Heart right ventricle (tissue), 16 donors: ENCODE results near the gene RCAN3. TPM values are rescaled to one million over a fixed set of nuclear protein-coding genes. Genes with fewer than 3 reads are reported as not detected.

Experiments used
- ATAC-seq, 8 donors: fragments of 200-7000 bp; cut with Tn5 transposase; one replicate each; pipeline ENCODE4 v1.9.1; 2020; ENCODE audit warnings: mild to moderate bottlenecking in 8 of 8, moderate library complexity in 8 of 8, moderate number of reproducible peaks in 1 of 8
- DNase-seq, 2 donors: peaks; one replicate each; pipeline ENCODE4 v3.0.0-alpha.2; 2020
- H3K27ac ChIP-seq, 10 donors: fragments of 200-600 bp; sonication (generic) in 2 of 10; one replicate each; pipeline versions ENCODE4 v1.5.0 to v1.8.0; 2020 to 2022; ENCODE audit warnings: mild to moderate bottlenecking in 3 of 10
- H3K27me3 ChIP-seq, 7 donors: fragments of 200-600 bp; one replicate each; pipeline ENCODE4 v1.8.0; 2021 to 2022; ENCODE audit warnings: mild to moderate bottlenecking in 2 of 7
- H3K36me3 ChIP-seq, 9 donors: fragments of 200-600 bp; sonication (generic) in 1 of 9; one replicate each; pipeline versions ENCODE4 v1.5.0 to v1.8.0; 2020 to 2022; ENCODE audit warnings: mild to moderate bottlenecking in 2 of 9
- H3K4me1 ChIP-seq, 9 donors: fragments of 200-600 bp; sonication (generic) in 1 of 9; one replicate each; pipeline versions ENCODE4 v1.5.0 to v1.8.0; 2020 to 2022; ENCODE audit warnings: mild to moderate bottlenecking in 4 of 9
- H3K4me3 ChIP-seq, 10 donors: fragments of 200-600 bp; sonication (generic) in 2 of 10; one replicate each; pipeline versions ENCODE4 v1.5.0 to v1.8.0; 2020 to 2022; ENCODE audit warnings: mild to moderate bottlenecking in 7 of 10, moderate library complexity in 2 of 10
- H3K9me3 ChIP-seq, 11 donors: fragments of 200-600 bp in 10 of 11; sonication (generic) in 2 of 11; one replicate each; pipeline versions ENCODE4 v1.5.0 to v1.8.0; 2013 to 2022; ENCODE audit warnings: mild to moderate bottlenecking in 2 of 11, control low read depth in 1 of 11, moderate library complexity in 1 of 11
- whole genome bisulfite sequencing, 2 donors: extraction: QIAGEN DNeasy Blood & Tissue Kit; methylation state at CpG; one replicate each; pipeline ENCODE4 v1.1.7; 2013; ENCODE audit warnings: inconsistent platforms in 1 of 2; 5-methylcytosine and 5-hydroxymethylcytosine counted together
- intact Hi-C, 10 donors: fragments of 100-400 bp; cut with DNase I; formaldehyde crosslinking; loops; one replicate each; pipeline versions ENCODE4 v1.11.1 to v1.14.2; 2022
- polyA plus RNA-seq, 2 donors: library from polyadenylated mRNA; stranded (reverse); fragments of 200-250 nt; gene quantifications; one replicate each; pipeline ENCODE4 v1.2.3, GENCODE V29; 2013
- total RNA-seq, 10 donors: library from RNA; stranded (reverse); fragmentation: NEBNext Ultra II Directional in 3 of 10; extraction: Animal tissue kit (Norgen Biotek cat#: 25700) in 3 of 10; gene quantifications; one replicate each; pipeline versions ENCODE4 v1.2.1 to v1.2.4, GENCODE V29; 2021 to 2023
- TF ChIP-seq, protein P1 (sequence below), 9 donors: fragments of 200-600 bp; sonication (generic) in 2 of 9; IDR thresholded peaks; one replicate each; pipeline versions ENCODE4 v1.5.0 to v1.8.0; 2021 to 2022; ENCODE audit warnings: antibody characterized with exemption in 9 of 9, mild to moderate bottlenecking in 5 of 9, moderate library complexity in 1 of 9
- donor health status: Arrhythmogenic right ventricular cardiomyopathy.
- donor health status: ischemic (EF 13 %, LVEDD 7.1; RV severe dilation, severe dysfunction).
- donor health status: healthy with polysubstance abuse.
- donor health status: DM: no; HTN: yes; CAD: no.
- donor health status: DM: no; HTN: no; CAD: no.
- donor health status: ischemic (EF 25% LVEDD 6.9; RV normal size, moderate dysfunction).
- donor health status: ischemic (EF 25% LVEDD 5.7; RV mildly dilated, moderate dysfunction).
- donor health status: healthy.
- donor health status: DM: yes; HTN: yes; CAD: no.
- donor health status: Ischemic cardiomyopathy.
- donor health status: ischemic (EF 35%, LVEDD 5.7; RV mildly dilated, moderate dysfunction).
- donor health status: nonischemic (EF 11% LVEDD 7.7; RV severe dilation, severe dysfunction).
- donor health status: DM: yes; HTN: yes; CAD: no.
- donor health status: PGD.
- donor health status: ischemic (EF 29% LVEDD 5.4; RV normal size, mild dysfunction).
- donor health status: nonischemic (EF 23%, LVEDD 6.1; RV moderate dilation, normal function).

Gene RCAN3
- total and polyA plus RNA-seq, 12 donors, result 2.3 to 7.9 (median 5.5) TPM

DNA sequence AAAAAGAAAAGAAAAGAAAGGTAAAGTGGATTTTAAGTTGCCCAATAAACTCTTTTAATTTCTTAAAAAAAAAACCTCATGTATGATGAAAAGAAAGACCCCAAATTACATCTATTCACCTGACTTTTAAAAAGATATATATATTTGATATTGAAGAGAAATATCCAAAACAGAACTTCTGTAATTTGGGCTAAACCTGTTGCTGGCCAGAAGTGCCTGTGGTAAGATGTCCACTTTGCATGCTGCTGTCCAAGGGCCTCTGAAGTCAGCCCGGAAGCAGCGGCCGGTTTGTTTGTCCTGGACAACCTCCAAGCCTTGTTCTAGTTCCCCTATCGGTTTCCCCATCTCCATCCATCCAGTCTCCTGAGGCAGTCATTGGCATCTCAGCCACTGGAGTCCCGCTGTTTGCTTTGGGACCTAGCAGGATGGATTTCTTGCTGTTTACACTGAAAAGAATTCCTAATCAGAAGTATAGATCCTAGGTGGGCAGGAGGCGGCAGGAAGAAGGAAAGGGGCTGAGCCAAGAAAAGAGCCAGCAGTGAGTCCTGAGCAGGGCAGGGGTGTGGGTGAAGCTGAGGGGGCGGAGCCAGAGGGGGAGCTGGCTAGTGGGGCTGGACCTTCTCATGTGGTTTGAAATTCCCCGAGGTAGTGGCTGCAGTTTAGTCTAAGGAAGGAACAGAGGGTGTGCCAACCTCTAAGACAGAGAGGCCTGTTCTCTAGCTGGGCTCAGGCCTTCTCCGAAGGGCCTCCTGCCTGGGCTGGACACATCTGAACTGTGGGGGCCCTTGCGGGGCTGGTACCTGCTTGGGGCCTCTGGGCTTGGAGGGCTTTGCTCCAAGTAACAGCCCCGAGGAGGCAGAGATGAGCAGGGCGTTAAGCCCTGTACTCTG, 56.5 kb downstream of the RCAN3 start:
- Histone ChIP-seq H3K27ac (no peak overlapping the region), H3K27me3 (peaks cover 0 to 48% (median 33%) of the 10 kb centered on the region in 7 donors), H3K4me3 (no peak overlapping the region), H3K36me3 (no peaks in the 10 kb centered on the region), H3K9me3 (no peaks in the 10 kb centered on the region), H3K4me1 (peaks cover 0 to 17% (median 6%) of the 10 kb centered on the region in 9 donors)
- peak in 5 of 8 donors; percentile 49 to 69 (median 55) for ATAC-seq
- peak; percentile 29 to 55 for DNase-seq
- TF ChIP-seq, protein P1, sequence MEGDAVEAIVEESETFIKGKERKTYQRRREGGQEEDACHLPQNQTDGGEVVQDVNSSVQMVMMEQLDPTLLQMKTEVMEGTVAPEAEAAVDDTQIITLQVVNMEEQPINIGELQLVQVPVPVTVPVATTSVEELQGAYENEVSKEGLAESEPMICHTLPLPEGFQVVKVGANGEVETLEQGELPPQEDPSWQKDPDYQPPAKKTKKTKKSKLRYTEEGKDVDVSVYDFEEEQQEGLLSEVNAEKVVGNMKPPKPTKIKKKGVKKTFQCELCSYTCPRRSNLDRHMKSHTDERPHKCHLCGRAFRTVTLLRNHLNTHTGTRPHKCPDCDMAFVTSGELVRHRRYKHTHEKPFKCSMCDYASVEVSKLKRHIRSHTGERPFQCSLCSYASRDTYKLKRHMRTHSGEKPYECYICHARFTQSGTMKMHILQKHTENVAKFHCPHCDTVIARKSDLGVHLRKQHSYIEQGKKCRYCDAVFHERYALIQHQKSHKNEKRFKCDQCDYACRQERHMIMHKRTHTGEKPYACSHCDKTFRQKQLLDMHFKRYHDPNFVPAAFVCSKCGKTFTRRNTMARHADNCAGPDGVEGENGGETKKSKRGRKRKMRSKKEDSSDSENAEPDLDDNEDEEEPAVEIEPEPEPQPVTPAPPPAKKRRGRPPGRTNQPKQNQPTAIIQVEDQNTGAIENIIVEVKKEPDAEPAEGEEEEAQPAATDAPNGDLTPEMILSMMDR (IDR thresholded peaks at IDR 0.05), result no peak
- WGBS, 2 donors, result 51 to 66% methylated on average over 12 of the region's 12 CpGs
- intact Hi-C loops, result loop anchor here in 1 of 10 donors (10.0 kb wide), 1 partner anchor 66 kb away; no protein-coding TSS in a partner anchor

DNA sequence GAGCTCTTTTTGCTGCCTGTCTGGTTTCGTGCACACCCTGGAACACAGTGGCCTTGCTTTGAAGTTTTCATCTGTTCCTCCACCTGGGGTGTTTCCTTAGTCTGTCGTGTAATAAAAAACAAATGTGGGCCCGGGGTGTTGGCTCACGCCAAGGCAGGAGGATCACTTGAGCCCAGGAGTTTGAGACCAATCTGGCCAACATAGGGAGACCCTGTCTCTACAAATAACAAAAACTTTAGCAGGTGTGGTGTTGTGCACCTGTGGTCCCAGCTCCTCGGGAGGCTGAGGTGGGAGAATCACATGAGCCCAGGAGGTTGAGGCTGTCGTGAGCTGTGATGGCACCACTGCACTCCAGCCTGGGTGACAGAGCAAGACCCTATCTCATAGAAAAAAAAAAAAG, 57.7 kb downstream of the RCAN3 start:
- peaks cover 0 to 38% (median 21%) of the 10 kb centered on the region in 7 donors for H3K27me3 ChIP-seq
- ATAC-seq, result no peak
- intact Hi-C loops, result no loop called here
- H3K4me1 ChIP-seq, result peaks cover 0 to 16% (median 6%) of the 10 kb centered on the region in 9 donors
- H3K9me3 ChIP-seq, result no peaks in the 10 kb centered on the region
- H3K36me3 ChIP-seq, result no peaks in the 10 kb centered on the region
- TF ChIP-seq, protein P1 (IDR thresholded peaks at IDR 0.05), result no peak
- no peak for DNase-seq
- H3K4me3 ChIP-seq, result no peak overlapping the region
- WGBS, 2 donors, result 96% methylated on average over 6 of the region's 6 CpGs
- no peak overlapping the region for H3K27ac ChIP-seq

DNA sequence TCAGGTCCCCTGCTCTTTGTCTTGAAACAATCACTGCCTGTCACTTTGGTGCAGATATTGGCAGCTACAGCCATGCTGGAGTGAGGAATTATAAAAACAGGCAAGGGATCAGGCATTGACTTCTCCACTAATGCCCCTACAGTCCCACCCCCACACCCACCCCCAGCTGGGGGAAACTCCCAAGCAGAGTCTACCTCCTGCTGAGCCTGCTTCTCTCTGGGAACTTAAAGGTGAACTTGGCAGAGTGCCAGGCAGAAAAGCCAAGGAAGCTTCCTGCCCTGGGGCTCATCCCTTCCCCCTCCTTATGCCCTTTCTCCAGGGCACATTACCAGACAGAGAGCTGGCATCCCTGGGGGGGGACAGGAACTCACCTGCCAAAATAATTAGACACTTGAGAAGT, 60.0 kb downstream of the RCAN3 start:
- ATAC-seq, result no peak

DNA sequence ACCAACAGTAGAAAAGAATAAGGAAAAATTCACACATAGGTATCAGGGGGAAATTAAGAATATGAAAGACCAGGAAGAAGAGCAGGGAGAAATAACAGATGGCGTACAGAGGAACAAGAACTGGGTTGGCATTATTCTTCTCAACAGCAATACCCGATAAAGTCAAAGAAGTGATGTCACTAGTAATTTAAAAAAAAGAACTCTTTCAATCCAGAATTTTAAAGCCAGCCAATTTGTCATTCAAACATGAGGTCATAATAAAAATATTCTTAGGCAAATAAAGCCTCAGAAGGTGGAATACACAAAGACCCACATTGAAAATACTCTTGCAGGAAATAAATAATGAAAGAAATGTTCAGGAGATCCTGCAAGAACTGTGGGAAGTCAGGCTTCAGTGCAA, 62.1 kb downstream of the RCAN3 start:
- H3K4me3 ChIP-seq, result no peak overlapping the region
- peaks cover 0 to 6% (median 0%) of the 10 kb centered on the region in 9 donors for H3K4me1 ChIP-seq
- WGBS, 2 donors, result 54 to 80% methylated on average over 2 of the region's 2 CpGs
- no peaks in the 10 kb centered on the region for H3K9me3 ChIP-seq
- intact Hi-C loops, result no loop called here
- no peak overlapping the region for H3K27ac ChIP-seq
- peaks cover 0 to 8% (median 0%) of the 10 kb centered on the region in 7 donors for H3K27me3 ChIP-seq
- ATAC-seq (no peak), DNase-seq (no peak)
- TF ChIP-seq, protein P1 (IDR thresholded peaks at IDR 0.05), result no peak
- no peaks in the 10 kb centered on the region for H3K36me3 ChIP-seq

More for the DNA sequence above, 60.0 kb downstream of the RCAN3 start:
- no peak overlapping the region for H3K27ac ChIP-seq
- intact Hi-C loops, result no loop called here
- H3K4me3 ChIP-seq, result no peak overlapping the region
- H3K36me3 ChIP-seq, result no peaks in the 10 kb centered on the region
- TF ChIP-seq, protein P1 (IDR thresholded peaks at IDR 0.05), result no peak
- H3K9me3 ChIP-seq, result no peaks in the 10 kb centered on the region
- H3K27me3 ChIP-seq, result peaks cover 0 to 15% (median under 1%) of the 10 kb centered on the region in 7 donors
- DNase-seq, result no peak
- peaks cover 0 to 13% (median 0%) of the 10 kb centered on the region in 9 donors for H3K4me1 ChIP-seq
